Testis (tissue), 2 donors: Measurements from ENCODE around the gene TBCE.

ENCODE experiments used
- CTCF ChIP-seq, 3 experiments: fragments of 450-650 bp in 2 of 3; fragments of 200-600 bp in 1 of 3; sonication (generic) in 1 of 3; IDR thresholded peaks; one replicate each; pipeline ENCODE4 v1.5.1; 2016 to 2019; ENCODE audit warnings: antibody characterized with exemption in 3 of 3, mild to moderate bottlenecking in 2 of 3, moderate library complexity in 1 of 3
- POLR2A ChIP-seq: fragments of 450-650 bp; IDR thresholded peaks from one replicate; pipeline ENCODE4 v1.6.1; 2017; ENCODE audit warnings: antibody characterized with exemption, mild to moderate bottlenecking, moderate library complexity

- no peak for TF ChIP-seq CTCF (IDR thresholded peaks at IDR 0.05)
- no peak for TF ChIP-seq POLR2A
These were observed 37.9 kb upstream of the TBCE start for GRCh38 chr1:235329139-235329902.
